ENCODE results near the gene LILRB3.
"Not testable (repeated sequence)": the region's sequence is repeated elsewhere in the genome, so short reads cannot be mapped to it uniquely, and the experiment has no call there.

Gene LILRB3

DNA sequence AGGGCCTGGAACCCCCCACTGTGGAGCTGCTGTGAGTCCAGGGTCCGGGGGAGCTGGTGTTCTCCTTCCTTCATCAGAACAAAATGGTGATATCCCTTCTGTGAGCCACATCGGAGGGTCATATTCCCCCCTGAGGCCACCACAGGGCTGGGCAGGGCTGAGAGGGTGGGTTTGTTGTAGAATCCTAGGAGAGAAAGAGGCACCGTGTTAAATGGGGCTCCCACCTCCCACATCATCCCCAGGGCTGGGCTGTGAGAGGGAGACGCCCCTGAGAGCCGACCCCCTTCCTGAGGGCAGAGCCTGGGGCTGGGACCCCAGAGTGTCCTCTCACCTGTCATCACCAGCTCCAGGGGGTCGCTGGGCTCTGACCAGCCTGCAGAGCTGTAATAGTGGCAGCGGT is 860 bp downstream of the LILRB3 start:
- H3K27ac ChIP-seq (ENCODE audit: low read depth, low read length, severe bottlenecking); H3K4me3 ChIP-seq (ENCODE audit: extremely low read depth, insufficient read depth, low read length, poor library complexity, severe bottlenecking); H3K36me3 ChIP-seq (ENCODE audit: control insufficient read depth, insufficient read depth, low read length); H3K9me3 ChIP-seq (ENCODE audit: control insufficient read depth, low read length); H3K4me1 ChIP-seq (ENCODE audit: control insufficient read depth, insufficient read depth, low read length, poor library complexity, severe bottlenecking): not testable (repeated sequence)
- no CpG with 5 or more reads among the region's 7 CpGs for WGBS, 2 experiments (ENCODE audit: insufficient coverage in 2 of 2)

GRCh38 chr19:54219702-54220101 is 3.1 kb downstream of the LILRB3 start:
- not testable (repeated sequence) for H3K4me3 ChIP-seq (ENCODE audit: extremely low read depth, insufficient read depth, low read length, poor library complexity, severe bottlenecking); H3K36me3 ChIP-seq (ENCODE audit: control insufficient read depth, insufficient read depth, low read length); H3K4me1 ChIP-seq (ENCODE audit: control insufficient read depth, insufficient read depth, low read length, poor library complexity, severe bottlenecking); H3K27ac ChIP-seq (ENCODE audit: low read depth, low read length, severe bottlenecking); H3K9me3 ChIP-seq (ENCODE audit: control insufficient read depth, low read length)
- no CpG with 5 or more reads among the region's 5 CpGs for WGBS, 2 experiments (ENCODE audit: insufficient coverage in 2 of 2)

DNA sequence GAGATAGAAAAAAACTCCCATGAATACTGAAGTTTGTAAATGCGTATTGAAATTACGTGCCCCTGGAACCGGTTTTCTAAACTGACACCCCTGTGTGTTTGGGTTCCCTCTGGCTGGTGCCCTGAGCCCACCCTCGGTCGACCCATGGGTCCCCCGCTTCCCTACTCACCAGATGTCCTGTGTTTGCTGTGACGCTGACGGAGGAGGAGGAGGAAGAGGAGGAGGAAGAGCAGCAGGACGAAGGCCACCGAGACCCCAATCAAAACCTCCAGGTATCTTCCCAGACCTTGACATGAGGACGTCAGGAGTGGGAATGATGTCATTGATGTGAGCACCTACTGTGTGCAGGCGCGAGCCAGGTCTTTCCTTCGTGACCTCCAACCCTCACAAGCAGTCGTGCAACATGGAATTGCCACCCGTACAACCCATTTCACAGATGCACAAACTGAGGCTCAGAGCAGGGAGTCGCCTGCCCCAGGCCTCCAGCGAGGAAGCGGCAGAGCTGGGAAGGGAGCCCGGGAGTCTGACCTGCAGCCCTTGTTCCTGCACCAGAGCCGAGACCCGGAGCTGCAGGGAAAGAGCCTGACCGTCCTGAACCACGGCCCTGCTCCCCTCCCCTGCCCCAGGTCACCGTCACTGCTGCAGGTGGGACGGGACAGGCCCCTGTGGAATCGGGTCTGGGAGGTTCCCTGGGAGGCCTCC is 3.7 kb downstream of the LILRB3 start:
- Histone ChIP-seq H3K36me3 (ENCODE audit: control insufficient read depth, insufficient read depth, low read length) (no peaks in the 10 kb centered on the region), H3K27ac (ENCODE audit: low read depth, low read length, severe bottlenecking) (no peak overlapping the region), H3K4me1 (ENCODE audit: control insufficient read depth, insufficient read depth, low read length, poor library complexity, severe bottlenecking) (no peaks in the 10 kb centered on the region), H3K4me3 (ENCODE audit: extremely low read depth, insufficient read depth, low read length, poor library complexity, severe bottlenecking) (no peak overlapping the region), H3K9me3 (ENCODE audit: control insufficient read depth, low read length) (no peaks in the 10 kb centered on the region)
- 90 to 94% methylated on average over 18 to 20 of the region's 27 CpGs for WGBS, 2 experiments (ENCODE audit: insufficient coverage in 2 of 2)

DNA sequence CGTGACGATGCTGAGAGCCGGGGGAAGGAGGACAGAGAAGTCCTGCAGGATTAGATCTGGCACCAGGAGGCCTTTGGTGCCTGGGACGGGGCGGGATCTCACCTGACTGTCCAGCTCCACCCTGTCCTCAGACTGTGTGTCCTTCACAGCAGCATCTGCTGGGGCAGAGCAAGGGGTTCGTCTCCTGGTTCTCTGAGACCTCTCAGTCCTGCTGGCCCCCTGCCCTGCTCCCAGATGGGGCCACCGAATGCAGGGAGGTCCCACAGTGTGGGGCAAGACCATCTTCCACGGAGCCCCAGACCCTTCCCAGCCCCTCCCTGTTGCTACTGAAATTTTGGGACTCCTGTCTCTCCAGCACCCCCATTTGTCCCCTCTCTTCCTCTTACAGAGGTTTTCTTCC is 4.5 kb downstream of the LILRB3 start:
- Histone ChIP-seq H3K4me3 (ENCODE audit: extremely low read depth, insufficient read depth, low read length, poor library complexity, severe bottlenecking) (no peak overlapping the region), H3K27ac (ENCODE audit: low read depth, low read length, severe bottlenecking) (no peak overlapping the region), H3K4me1 (ENCODE audit: control insufficient read depth, insufficient read depth, low read length, poor library complexity, severe bottlenecking) (no peaks in the 10 kb centered on the region), H3K9me3 (ENCODE audit: control insufficient read depth, low read length) (no peaks in the 10 kb centered on the region), H3K36me3 (ENCODE audit: control insufficient read depth, insufficient read depth, low read length) (no peaks in the 10 kb centered on the region)
- WGBS, 2 experiments (ENCODE audit: insufficient coverage in 2 of 2), result 78 to 84% methylated on average over 5 to 8 of the region's 8 CpGs

- not testable (repeated sequence) for H3K4me1 ChIP-seq (ENCODE audit: control insufficient read depth, insufficient read depth, low read length, poor library complexity, severe bottlenecking); H3K4me3 ChIP-seq (ENCODE audit: extremely low read depth, insufficient read depth, low read length, poor library complexity, severe bottlenecking); H3K27ac ChIP-seq (ENCODE audit: low read depth, low read length, severe bottlenecking); H3K36me3 ChIP-seq (ENCODE audit: control insufficient read depth, insufficient read depth, low read length); H3K9me3 ChIP-seq (ENCODE audit: control insufficient read depth, low read length)
- WGBS, 2 experiments (ENCODE audit: insufficient coverage in 2 of 2), result 56 to 79% methylated on average over 5 to 13 of the region's 20 CpGs
Measured at GRCh38 chr19:54217517-54218247, 5.1 kb downstream of the LILRB3 start.

DNA sequence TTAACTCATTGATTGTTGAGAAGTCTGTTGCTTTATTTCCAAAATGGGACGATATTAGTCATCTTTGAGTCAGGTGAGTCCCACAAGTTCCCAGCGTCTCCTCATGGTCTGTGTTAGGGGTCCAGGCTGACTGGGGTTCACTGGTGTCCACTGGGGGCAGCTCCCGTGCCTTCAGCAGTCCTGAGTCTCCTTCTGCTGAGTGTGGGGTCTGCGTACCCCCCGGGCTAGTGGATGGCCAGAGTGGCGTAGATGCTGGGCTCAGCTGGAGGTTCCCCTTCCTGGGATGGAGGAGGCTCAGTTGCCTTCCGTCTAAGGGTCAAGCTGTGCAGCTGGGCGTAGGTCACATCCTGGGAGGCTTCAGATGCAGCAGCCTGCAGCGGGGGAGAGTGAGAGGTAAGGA is 5.9 kb downstream of the LILRB3 start:
- no peak overlapping the region for H3K27ac ChIP-seq (ENCODE audit: low read depth, low read length, severe bottlenecking)
- H3K4me3 ChIP-seq (ENCODE audit: extremely low read depth, insufficient read depth, low read length, poor library complexity, severe bottlenecking), result no peak overlapping the region
- H3K36me3 ChIP-seq (ENCODE audit: control insufficient read depth, insufficient read depth, low read length), result no peaks in the 10 kb centered on the region
- WGBS, 2 experiments (ENCODE audit: insufficient coverage in 2 of 2), result 94 to 100% methylated on average over 3 to 5 of the region's 9 CpGs
- H3K9me3 ChIP-seq (ENCODE audit: control insufficient read depth, low read length), result no peaks in the 10 kb centered on the region
- H3K4me1 ChIP-seq (ENCODE audit: control insufficient read depth, insufficient read depth, low read length, poor library complexity, severe bottlenecking), result no peaks in the 10 kb centered on the region

DNA sequence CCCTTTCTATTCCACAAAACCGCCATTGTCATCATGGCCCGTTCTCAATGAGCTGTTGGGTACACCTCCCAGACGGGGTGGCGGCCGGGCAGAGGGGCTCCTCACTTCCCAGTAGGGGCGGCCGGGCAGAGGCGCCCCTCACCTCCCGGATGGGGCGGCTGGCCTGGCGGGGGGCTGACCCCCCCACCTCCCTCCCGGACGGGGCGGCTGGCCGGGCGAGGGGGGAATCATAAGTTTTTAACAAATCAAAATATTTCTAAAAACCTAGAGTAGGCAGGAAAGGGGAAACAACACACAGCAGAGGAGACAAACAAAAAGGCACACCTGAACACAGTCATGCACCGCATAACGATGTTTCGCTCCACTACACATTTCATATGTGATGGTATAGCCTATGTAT is 8.1 kb downstream of the LILRB3 start:
- not testable (repeated sequence) for H3K4me3 ChIP-seq (ENCODE audit: extremely low read depth, insufficient read depth, low read length, poor library complexity, severe bottlenecking); H3K27ac ChIP-seq (ENCODE audit: low read depth, low read length, severe bottlenecking); H3K4me1 ChIP-seq (ENCODE audit: control insufficient read depth, insufficient read depth, low read length, poor library complexity, severe bottlenecking); H3K9me3 ChIP-seq (ENCODE audit: control insufficient read depth, low read length); H3K36me3 ChIP-seq (ENCODE audit: control insufficient read depth, insufficient read depth, low read length)
- 100% methylated on average over 3 of the region's 19 CpGs; no CpG with 5 or more reads in 1 of the 2 experiments for WGBS, 2 experiments (ENCODE audit: insufficient coverage in 2 of 2)

- WGBS, 2 experiments (ENCODE audit: insufficient coverage in 2 of 2), result no CpG with 5 or more reads among the region's 5 CpGs
- not testable (repeated sequence) for H3K4me3 ChIP-seq (ENCODE audit: extremely low read depth, insufficient read depth, low read length, poor library complexity, severe bottlenecking); H3K27ac ChIP-seq (ENCODE audit: low read depth, low read length, severe bottlenecking); H3K36me3 ChIP-seq (ENCODE audit: control insufficient read depth, insufficient read depth, low read length); H3K9me3 ChIP-seq (ENCODE audit: control insufficient read depth, low read length); H3K4me1 ChIP-seq (ENCODE audit: control insufficient read depth, insufficient read depth, low read length, poor library complexity, severe bottlenecking)
Measured at GRCh38 chr19:54214217-54214616, 8.6 kb downstream of the LILRB3 start.

GRCh38 chr19:54211235-54211634 is 11.6 kb downstream of the LILRB3 start:
- Histone ChIP-seq H3K4me3 (ENCODE audit: extremely low read depth, insufficient read depth, low read length, poor library complexity, severe bottlenecking) (no peak overlapping the region), H3K27ac (ENCODE audit: low read depth, low read length, severe bottlenecking) (peak overlapping the region; percentile 29), H3K4me1 (ENCODE audit: control insufficient read depth, insufficient read depth, low read length, poor library complexity, severe bottlenecking) (peaks cover 8% of the 10 kb centered on the region), H3K9me3 (ENCODE audit: control insufficient read depth, low read length) (no peaks in the 10 kb centered on the region), H3K36me3 (ENCODE audit: control insufficient read depth, insufficient read depth, low read length) (peaks cover 31% of the 10 kb centered on the region)
- 86 to 93% methylated on average over 8 to 12 of the region's 12 CpGs for WGBS, 2 experiments (ENCODE audit: insufficient coverage in 2 of 2)

DNA sequence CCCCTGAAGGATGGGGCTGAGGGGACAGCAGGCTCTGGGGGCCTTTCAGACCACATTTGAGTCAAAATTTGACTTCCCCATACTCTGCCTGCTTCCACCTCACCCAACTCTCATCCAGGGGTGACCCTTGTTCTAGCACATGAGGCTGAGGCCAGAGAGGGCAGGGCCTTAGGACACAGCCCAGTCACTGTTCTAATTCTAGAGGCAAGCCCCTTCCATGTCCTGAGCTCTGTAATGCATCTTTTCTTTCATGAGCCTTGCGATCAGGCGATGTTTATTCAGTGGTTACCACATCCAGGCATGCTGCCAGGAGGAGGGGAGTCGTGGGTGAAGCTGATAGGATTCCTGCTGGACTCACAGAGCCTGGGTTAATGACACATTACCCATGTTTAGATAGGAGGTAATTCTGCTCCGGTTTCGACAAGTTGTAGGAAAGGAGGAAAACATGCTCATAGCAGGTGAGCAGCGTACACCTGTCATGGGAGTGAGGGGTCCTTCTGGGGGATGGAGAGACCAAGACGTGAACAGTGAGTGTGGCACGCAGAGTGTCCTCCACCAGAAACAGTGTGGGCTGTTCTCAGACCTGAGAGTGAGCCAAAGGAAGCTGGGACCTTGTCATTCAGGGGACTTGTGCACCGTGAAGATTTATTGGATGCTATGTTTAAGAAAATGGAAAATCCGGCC is 12.9 kb downstream of the LILRB3 start:
- 90 to 92% methylated on average over 10 of the region's 10 CpGs for WGBS, 2 experiments (ENCODE audit: insufficient coverage in 2 of 2)
- H3K9me3 ChIP-seq (ENCODE audit: control insufficient read depth, low read length), result no peaks in the 10 kb centered on the region
- peak overlapping the region; percentile 49 for H3K27ac ChIP-seq (ENCODE audit: low read depth, low read length, severe bottlenecking)
- no peak overlapping the region for H3K4me3 ChIP-seq (ENCODE audit: extremely low read depth, insufficient read depth, low read length, poor library complexity, severe bottlenecking)
- peaks cover 11% of the 10 kb centered on the region for H3K4me1 ChIP-seq (ENCODE audit: control insufficient read depth, insufficient read depth, low read length, poor library complexity, severe bottlenecking)
- H3K36me3 ChIP-seq (ENCODE audit: control insufficient read depth, insufficient read depth, low read length), result peaks cover 44% of the 10 kb centered on the region

Measured in mesodermal cell (in vitro differentiated cells).